Fibroblast of lung (primary cell): ENCODE measurements around the gene MS4A4A.

Experiments used
- CTCF ChIP-seq, 2 donors: IDR thresholded peaks in 1 of 2; conservative IDR thresholded peaks in 1 of 2; 1 replicate in 1 of 2; 2 replicates in 1 of 2; pipeline ENCODE4 v1.5.1; 2011 to 2012; ENCODE audit warnings: low read length in 2 of 2, control low read depth in 1 of 2, inconsistent platforms in 1 of 2, low read depth in 1 of 2, mild to moderate bottlenecking in 1 of 2
- EZH2 ChIP-seq: IDR thresholded peaks from 2 replicates; pipeline ENCODE4 v1.5.1; 2012; ENCODE audit warnings: low read length, control low read depth, mild to moderate bottlenecking; ENCODE audit errors: missing control alignments

GRCh38 chr11:60301178-60301577, 20.7 kb downstream of the MS4A4A start:
- TF ChIP-seq CTCF (conservative IDR thresholded peaks at IDR 0.05 in 1 of 2, IDR thresholded peaks at IDR 0.05 in 1 of 2; ENCODE audit: low read depth in 1 of 2, low read length in 2 of 2) (no peak), EZH2 (no peak)
